ENCODE data around the gene FGFBP1. TPM values are rescaled to one million over a fixed set of nuclear protein-coding genes. Genes with fewer than 3 reads are reported as not detected.

Gene FGFBP1
- total and polyA plus RNA-seq, 5 donors from 2014 or later = not detected

Other genes starting within 250 kb of the FGFBP1 start
- gene BST1, start 235.7 kb downstream of the FGFBP1 start, total RNA-seq = 0.27 TPM
- 1 to 10 TPM in 2 of 4 donors, under 1 TPM in 1, not detected in 1; 0.40 to 6.5 (median 2.5) TPM for gene BST1, start 235.7 kb downstream of the FGFBP1 start, polyA plus RNA-seq
- gene CD38, start 160.4 kb downstream of the FGFBP1 start, total RNA-seq = 6.4 TPM
- gene CD38, start 160.4 kb downstream of the FGFBP1 start, polyA plus RNA-seq = 10 to 100 TPM in 2 of 4 donors, 1 to 10 TPM in 2; 4.8 to 14.5 (median 9.3) TPM
- gene FGFBP2, start 24.4 kb upstream of the FGFBP1 start, total RNA-seq = 0.39 TPM
- 1 to 10 TPM in 1 of 4 donors, under 1 TPM in 2, not detected in 1; 0.48 to 1.1 (median 0.97) TPM for gene FGFBP2, start 24.4 kb upstream of the FGFBP1 start, polyA plus RNA-seq
- gene PROM1, start 145.3 kb upstream of the FGFBP1 start, total RNA-seq = 2.9 TPM
- gene PROM1, start 145.3 kb upstream of the FGFBP1 start, polyA plus RNA-seq = not detected